Activated CD4-positive, alpha-beta T cell treated with anti-CD3 and anti-CD28 coated beads, Interleukin-2, amount 50 U/mL, for 4 hours (primary cell): ENCODE data around the gene LSM7.
"Not testable (repeated sequence)": the region's sequence is repeated elsewhere in the genome, so short reads cannot be mapped to it uniquely, and the experiment has no call there.

ENCODE experiments used
- DNase-seq, 2 experiments: peaks; one replicate each; pipeline ENCODE4 v3.0.0-alpha.2; 2020

The LSM7 gene

DNA sequence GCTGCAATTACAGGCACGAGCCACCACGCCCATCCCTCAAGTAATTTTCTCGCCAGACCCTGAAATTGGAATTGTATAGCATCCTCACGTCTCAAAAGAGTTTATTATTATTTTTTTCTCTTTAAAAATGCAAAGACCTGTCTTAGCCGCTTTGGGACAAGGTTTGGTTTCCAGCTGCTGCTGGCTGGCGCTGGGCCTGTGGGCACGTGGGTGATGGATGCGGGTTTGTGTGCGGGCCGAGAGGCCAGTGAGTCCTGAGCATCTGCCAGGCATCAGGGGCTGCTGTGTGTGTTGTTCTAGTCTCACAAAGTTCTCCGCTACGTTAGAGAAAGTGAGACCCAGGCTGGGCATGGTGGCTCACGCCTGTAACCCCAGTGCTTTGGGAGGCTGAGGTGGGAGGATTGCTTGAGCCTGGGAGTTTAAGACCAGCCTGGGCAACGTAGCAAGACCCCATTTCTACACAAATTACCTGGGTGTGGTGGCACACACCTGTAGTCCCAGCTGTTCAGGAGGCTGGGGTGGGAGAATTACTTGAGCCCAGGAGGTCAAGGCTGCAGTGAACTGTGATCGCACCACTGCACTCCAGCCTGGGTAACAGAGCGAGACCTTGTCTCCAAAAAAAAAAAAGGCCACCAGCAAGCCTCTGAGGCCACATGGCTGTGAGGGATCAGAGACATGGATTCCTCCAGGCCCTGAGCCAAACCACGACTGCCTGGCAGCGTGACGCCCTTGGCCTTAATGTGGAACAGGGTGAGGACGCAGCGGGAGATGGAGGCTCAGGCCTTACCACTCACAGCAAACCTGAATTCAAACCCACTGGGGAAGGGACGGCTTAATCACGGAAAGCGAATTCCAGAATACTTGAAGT is 27.0 kb upstream of the LSM7 start:
- no peak for DNase-seq

DNA sequence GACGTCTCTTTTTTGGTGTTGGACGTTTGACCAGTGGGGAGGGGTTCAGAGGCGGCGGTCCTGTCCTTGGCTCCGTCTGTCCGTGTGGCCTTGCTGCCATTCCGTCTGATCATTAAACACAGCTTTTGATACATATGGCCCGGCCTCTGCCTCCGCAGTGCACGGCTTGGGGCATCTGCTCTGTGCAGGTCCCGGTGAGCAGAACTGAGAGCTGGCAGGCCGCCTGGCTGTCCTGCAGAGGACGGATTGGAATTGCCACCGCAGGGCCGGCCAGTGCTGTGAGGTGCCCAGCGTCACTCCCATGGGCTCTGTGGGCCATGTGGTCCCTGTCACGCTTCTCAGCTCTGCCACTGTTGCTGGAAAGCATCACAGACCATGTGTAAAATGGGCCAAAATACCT is 26.3 kb upstream of the LSM7 start:
- no peak for DNase-seq

DNA sequence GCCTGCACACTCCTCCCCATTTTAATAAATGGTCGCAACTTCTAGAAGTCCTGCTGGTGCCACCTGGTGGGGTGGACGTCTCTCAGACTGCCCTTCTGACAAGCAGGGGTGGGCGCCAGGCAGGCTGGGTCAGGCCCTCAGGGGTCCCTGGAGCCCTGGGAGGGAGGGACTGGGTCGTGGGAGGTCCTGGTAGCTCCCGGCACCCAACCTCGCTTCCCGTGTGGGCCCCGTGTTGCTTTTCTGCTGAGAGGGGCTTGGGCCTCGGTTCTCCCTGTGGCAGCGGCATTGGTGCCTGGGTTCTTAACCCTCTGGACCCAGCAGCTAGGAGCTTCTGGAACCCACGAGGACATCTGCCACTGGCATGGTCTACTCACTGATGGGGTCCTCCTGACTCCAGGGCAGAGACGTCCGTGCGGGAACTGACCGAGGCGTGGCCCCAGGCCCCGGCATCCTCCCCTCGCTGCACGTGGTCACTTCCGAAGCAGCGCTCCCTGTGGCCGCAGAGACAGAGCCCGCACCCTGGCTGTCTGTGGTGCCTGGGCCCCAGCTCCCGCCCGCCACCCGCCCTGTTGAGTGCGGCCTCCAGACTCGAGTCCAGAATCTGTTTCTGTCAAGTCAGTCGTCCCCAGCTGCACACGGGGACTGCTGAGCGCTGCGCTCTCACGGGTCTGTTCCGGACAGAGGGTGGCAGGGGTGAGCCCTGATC is 25.7 kb upstream of the LSM7 start:
- DNase-seq = no peak

DNA sequence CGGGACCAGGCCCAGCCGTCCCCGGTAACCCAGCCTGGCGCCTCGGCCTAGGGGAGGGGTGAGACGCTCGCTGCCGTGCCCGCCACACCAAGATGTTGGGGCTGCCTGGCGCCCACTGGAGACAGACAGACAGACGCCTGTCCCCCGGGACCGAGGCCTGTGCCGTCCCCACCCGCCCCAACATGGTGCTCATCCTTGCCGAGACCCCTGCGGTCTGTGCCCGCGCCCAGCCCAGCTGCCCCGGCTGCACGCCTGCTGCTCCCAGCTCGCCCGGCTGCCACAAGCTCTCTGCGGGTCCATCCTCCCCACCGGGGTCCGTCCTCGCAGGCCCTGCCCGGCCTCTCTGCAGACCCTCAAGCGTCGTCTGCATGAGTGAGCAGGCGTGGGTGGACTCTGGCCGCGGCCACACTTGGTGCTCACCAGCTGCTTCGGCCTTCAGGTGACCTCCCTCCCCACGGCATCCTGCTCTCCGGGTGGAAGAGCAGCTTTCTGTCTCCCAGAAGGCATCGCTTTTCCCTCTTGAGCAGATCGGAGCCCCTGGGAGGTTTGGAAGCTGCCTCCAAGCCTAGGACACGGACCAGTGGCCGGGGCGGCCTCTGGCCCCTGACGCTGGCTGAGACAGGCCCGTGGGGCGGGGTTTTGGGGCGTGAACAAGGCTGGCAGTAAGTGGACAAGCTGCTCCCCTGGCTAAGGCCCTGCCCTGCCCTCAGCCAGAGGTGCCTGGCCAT is 24.9 kb upstream of the LSM7 start:
- DNase-seq = no peak

DNA sequence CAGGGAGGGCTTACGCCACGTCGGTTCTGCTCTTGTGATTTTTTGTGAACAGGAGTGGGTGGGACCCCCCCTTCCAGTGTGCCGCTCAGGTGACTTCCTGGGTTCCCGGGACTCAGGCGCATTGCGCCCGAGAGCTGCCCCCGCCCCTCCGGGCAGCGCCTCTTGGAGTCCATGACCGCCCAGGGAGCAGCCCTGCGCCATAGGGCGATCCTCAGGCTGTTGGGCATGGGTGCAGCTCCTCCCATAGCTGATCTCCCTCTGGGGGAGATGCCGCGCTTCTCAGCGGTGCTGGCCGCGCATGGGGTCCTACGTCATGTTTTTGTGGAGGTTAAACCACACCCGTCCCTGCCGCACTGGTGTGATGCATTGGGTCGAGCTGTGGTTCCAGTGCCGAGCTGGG is 23.7 kb upstream of the LSM7 start:
- DNase-seq = no peak

DNA sequence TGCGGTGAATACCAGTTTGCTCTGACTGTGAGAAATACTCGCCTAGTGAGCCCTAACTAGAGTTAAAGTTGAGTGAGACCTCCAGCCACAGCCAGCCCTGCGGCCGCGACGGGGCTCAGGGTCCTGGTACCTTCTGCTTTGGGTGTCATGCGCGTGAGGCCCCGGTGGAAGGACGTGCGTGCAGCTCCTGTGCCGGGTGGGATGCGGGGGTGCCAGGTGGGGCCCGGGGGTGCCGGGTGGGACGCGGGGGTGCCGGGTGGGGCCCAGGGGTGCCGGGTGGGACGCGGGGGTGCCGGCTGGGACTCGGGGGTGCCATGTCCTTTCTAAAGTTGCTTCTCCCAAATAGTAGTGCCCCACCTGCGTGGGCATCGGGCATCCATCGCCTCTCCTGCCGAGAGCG is 23.2 kb upstream of the LSM7 start:
- no peak for DNase-seq

DNA sequence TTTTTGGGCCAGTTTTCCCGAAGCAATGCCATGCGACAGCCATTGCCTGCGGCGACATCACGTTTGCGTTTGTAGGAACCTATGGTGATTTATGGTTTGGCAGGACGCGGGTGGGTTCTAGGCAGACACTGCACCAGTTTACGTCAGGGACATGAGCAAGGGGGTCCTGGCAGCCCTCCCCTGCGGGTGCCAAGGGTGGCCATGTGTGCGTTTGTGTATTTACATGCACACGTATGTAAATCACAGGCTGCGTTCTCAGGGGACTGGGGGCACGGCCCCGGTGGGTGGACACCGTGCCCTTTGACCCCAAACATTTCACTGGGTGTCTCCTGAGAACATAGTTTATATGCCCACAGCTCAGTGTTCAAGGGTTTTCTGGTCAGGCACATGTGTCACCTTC is 22.3 kb upstream of the LSM7 start:
- no peak for DNase-seq

DNA sequence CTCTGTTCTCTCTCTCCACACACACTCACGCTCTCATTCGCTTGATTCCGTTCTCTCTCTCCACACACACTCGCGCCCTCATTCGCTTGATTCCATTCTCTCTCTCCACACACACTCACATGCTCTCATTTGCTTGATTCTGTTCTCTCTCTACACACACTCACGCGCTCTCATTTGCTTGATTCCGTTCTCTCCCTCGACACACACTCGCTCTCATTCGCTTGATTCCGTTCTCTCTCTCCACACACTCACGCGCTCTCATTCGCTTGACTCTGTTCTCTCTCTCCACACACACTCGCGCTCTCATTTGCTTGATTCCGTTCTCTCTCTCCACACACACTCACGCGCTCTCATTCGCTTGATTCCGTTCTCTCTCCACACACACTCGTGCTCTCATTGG is 21.4 kb upstream of the LSM7 start:
- DNase-seq = not testable (repeated sequence)

DNA sequence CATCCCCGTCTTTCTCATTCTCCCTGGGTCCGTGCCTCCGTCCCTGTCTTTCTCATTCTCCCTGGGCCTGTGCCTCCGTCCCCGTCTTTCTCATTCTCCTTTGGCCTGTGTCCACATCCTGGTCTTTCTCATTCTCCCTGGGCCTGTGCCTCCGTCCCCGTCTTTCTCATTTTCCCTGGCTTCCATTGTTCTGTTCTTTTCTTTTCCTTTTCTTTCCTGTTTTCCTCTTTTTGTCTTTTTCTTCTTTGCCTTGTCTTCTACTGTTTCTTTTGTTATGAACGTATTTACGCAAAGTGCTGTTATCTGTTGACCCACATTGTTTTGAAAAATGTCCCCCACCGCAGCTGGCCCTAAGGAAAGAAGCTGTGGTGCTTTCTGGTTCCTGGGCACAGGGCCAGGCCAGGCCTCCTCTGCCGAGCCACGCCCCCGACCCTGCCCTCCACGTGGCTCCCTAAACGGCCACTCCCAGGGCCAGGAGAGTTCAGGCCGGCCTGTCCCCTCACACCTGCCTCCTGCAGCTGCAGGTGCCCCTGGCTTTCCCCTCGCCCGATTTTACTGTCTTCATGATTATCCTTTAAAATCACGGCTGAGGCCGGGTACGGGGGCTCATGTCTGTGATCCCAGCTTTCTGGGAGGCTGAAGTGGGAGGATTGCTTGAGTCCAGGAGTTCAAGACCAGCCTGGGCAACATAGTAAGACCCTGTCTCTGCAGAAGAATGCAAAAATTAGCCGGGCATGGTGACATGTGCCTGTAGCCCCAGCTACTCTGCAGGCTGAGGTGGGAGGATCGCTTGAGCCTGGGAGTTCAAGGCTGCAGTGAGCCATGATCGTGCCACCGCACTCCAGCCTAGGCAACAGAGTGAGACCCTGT is 17.6 kb upstream of the LSM7 start:
- no peak for DNase-seq

DNA sequence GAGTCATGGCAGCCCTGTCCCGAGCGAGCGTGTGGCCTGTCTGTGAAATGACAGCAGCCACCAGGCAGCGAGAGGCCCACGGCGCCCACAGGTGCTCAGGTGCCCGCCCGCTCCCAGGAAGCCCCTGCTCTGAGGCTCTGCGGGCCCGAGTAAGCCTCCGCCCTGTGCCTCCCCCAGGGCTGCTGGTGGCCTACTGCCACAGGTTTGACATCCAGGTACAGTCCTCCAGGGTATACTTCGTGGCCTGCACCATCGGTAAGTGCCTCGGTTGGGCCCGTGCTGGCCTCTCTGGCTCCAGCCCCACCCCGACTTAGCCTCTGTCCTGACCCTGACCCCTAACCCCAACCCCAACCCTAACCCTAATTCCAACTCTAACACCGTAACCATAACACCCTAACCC is 16.7 kb upstream of the LSM7 start:
- DNase-seq = no peak

DNA sequence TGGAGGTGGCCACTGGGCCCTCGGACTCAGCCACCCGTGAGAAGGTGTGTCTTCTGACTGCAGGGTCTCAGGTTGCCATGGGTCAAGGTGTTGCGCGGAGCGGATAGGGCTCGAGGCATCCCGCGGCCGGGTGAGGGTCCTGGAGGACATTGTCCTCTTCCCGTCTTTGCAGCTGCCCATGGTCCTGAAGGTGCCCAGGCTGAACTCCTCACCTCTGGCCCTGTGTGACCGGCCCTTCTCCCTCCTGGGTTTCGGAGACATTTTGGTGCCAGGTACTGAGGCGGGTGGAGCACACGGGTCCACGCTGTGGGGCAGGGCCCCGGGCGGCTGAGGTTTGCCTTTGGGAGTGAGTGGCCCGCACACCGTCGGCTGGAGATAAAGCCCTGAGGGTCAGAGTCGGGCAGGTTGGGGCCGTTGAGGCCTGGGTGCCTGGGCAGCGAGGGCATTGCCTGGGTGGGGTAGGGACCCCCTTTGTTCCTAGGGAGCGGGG is 16.0 kb upstream of the LSM7 start:
- DNase-seq = no peak

DNA sequence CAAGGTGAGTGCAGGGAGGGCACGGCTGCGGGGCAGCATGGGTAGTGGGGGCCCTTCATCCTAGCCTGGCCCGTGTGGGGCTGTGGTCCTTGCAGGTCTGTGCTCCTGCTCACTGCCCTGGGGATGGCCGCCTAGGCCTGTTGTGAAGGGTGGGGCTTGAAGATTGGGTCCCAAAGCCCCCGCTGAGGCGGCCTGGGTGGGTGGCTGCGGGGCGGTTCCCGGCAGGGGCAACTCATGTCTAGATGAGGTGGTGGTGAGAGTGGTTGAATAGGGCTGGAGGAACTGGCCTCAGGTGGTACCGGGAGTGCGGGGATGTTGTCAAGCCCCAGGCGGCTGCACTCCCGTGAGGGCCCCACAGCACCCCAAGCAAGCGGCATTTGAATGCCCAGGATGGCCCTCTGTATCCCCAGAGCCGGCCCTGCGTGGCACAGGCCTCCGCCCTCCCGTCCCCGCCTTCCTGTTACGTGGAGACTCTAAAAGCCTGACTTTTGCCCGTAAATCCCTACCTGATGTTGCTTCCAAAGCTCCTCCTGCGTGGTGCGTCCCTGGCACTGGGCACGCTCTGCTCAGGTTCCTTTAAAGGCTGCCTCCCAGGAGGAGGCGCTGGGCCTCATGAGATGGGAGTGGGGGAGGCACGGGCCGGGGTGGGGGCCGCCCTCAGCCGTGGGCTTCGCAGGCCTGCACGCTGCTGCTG is 15.1 kb upstream of the LSM7 start:
- DNase-seq = no peak

DNA sequence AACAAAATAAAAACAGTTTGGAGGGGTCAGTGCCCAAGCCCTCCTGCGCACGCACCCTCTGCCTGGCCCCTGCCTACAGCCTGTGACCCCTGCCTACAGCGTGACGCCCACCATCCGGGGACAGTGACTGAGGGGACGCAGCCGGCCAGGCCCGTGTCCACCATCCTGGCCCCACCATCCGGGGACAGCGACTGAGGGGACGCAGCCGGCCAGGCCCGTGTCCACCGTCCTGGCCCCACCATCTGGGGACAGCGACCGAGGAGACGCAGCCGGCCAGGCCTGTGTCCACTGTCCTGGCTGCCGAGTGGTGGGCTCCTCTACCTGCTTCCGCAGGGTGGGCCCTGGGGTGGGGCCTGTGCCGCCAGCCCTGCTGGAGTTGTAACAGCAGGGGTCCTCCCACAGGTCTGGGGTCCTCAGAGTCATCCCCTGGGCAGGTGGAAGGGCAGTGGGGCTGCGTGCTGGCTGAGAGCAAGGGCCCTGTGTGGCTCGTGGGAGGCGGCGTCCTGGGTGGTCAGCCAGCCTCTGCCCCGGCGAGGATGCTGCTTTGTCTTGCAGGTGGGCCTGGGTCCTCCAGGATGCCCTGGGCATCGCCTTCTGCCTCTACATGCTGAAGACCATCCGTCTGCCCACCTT is 14.4 kb upstream of the LSM7 start:
- no peak for DNase-seq

DNA sequence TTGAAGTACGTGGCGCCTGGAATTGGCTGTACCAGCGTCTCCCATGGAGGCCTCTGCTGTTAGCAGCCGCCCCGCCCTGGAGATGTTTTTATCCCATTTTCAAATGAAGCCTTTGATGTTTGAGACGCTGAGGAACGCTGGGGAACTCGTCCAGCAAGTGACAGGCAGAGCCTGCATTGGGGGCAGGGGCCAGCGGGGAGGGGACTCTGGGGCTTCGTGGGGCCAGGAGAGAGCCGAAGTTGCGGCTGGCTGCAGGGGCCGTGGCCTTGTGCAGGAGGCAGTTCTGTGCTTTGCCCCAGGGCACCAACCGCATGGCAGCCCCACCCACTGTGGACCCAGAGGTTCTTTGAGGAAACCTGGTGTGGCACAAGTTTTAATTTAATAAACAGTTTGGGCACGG is 13.6 kb upstream of the LSM7 start:
- no peak for DNase-seq

DNA sequence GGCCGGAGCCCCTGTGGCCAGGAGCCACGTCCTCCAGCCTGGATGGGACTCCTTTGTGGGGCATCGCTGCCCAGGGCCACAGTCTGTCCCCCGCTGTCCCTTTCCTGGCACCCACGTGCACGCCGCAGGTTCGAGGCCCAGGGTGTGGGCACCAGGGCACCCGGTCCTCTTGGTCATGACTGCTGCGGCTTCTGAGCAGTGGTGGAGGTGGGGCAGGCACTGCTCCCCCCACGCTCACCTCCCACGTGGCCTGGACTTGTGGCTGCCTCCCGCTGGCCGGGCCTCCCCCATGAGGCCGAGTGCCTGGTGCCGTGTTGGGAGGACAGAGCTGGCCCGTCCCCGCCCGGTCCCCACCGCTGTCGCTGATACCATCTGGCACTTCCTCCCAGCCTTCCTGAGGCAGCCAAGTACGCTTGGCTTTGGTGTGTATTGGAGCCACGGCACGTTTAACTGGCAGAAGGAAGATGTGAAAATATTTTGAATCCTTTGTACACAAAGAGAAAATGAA is 12.9 kb upstream of the LSM7 start:
- DNase-seq = no peak

DNA sequence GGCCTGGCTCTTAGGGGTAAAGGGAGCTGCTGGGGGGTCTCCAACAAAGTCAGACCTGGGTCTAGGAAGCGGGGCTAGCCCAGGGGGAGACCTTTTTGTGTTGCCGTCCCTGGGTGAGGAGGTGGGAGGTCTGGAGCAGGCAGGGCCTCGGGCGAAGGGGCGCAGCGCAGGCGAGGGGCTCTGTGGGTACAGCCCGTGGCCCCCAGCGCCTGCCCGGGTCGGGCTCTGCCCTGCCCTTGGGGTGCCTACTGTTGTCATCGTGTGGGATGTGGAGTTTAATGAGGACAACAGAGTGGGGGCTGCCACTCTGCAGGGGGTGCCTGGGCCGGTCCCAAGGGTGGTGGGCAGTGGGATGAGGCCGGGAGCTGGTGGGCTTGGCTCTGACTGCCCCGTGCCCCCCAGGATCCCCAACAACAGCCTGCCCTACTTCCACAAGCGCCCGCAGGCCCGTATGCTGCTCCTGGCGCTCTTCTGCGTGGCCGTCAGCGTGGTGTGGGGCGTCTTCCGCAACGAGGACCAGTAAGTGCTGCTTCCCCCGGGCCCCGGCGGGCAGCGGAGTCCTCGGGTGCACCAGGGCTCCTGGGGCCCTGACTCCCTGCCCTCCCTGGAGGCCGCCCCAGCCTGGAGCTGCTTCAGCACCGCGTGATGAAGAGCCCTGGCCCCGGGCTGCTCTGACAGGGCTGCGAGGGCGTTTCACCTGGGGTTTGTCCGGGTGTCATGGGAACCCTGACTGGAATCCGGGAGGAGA is 12.3 kb upstream of the LSM7 start:
- no peak for DNase-seq

DNA sequence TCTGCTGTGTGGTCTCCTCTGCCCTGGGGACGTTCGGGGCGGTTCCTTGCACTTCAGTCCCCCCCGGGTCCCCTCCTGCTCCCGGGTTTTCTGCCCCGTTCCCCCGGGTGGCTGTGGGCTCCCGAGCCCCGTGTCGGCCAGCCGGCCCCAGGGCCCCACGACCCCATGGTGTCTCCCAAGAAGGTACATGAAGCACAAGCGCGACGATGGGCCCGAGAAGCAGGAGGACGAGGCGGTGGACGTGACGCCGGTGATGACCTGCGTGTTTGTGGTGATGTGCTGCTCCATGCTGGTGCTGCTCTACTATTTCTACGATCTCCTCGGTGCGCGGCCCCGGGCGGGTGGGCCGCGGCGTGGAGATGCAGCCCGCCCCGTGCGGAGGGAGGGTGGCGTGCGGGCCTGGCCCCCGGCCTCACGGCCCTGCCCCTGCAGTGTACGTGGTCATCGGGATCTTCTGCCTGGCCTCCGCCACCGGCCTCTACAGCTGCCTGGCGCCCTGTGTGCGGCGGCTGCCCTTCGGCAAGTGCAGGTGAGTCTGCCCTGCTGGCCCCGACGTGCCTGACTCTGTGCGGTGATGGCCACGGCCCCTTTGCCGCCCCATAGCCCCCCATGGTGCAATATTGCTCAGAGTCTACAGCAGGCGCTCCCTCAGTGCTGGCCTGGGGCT is 11.4 kb upstream of the LSM7 start:
- no peak for DNase-seq

DNA sequence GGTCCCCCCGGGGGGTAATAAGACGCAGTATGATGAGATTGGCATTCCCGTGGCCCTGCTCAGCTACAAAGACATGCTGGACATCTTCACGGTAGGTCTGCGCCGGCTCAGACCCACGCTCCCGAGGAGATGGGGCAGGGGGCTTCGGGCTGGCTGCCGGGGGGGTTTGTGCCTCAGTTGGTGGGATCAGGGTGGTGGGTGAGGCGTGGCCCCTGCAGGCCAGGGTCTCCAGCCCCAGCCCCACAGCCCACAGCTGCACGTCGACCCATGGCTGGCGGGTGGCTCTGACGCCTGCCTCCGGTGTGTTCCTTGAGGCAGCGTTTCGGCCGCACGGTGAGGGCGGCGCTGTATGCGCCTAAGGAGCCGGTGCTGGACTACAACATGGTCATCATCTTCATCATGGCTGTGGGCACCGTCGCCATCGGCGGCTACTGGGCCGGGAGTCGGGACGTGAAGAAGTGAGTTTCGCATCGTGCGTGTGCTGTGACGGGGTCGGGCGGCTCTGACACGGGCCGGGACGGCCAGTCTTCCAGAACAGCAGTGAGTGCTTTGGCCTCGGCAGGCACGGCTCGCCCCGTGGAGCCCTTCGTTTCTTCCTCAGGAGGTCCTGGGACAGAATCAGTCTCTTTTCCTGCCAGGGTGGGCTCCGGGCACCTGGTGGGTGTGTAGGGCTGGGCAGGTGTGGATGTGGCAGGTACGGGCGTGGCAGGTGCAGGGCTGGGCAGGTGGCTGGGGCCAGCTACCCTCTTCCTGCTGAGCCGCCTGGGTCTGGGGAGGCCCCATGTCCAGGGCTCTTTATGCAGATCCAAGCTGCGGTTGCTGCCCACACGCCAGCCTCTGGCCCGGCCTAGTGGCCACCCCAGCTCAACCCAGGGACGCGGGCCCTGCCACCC is 10.6 kb upstream of the LSM7 start:
- DNase-seq = no peak

DNA sequence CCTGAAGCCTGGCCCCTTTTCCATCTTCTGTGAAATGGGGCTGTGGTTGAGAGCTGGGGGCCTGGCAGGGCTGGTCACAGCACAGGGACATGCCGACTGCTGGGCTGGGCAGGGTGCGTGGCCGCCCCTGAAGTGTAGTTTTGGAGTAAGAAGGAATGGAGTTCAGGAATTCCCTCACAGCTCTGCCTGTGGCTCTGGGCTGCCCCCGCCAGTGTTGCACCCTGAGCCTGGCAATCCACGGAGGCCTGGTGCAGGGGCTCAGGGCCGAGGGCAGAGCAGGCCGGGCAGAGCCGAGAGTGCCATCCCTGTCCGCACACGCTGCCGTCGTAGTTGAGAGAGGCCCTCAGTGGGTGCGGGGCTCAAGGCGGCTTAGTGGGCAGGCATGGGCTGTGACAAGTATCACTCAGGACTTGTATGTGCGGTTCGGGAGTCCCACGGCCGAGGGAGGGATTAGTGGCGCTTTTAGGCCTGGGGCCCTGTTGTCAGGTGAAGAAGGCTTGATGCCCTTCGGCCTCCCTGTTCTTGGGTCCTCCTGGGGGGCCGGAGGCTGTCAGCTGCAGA is 9.7 kb upstream of the LSM7 start:
- DNase-seq = no peak
